ENCODE data around the gene DSC3.

The DSC3 gene

GRCh38 chr18:30969670-30970170, 72.8 kb downstream of the DSC3 start:
- DNase-seq: no peak

GRCh38 chr18:30967701-30968100, 74.8 kb downstream of the DSC3 start:
- no peak for DNase-seq

GRCh38 chr18:30965237-30965636, 77.3 kb downstream of the DSC3 start:
- no peak for DNase-seq

- DNase-seq: no peak
Observed at GRCh38 chr18:30960661-30961060, 81.9 kb downstream of the DSC3 start.

DNA sequence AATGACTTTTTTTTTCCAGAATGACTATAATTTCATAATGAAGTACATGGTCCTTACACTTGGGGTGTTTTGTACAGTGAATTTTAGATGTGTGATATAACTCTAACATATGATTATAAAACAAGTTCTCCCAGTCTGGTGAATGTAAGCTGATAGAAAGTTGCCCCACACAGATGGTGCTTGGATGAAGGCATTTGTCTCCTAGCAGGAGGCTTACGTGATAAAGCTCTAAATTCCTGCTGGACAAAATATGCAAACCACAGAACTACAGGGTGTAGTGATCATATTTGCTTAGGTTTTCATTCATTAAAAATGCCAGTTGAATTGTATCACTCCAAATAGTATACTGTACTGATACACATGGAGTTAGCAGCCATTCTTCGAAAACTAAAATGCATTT, 85.5 kb downstream of the DSC3 start:
- DNase-seq: no peak

DNA sequence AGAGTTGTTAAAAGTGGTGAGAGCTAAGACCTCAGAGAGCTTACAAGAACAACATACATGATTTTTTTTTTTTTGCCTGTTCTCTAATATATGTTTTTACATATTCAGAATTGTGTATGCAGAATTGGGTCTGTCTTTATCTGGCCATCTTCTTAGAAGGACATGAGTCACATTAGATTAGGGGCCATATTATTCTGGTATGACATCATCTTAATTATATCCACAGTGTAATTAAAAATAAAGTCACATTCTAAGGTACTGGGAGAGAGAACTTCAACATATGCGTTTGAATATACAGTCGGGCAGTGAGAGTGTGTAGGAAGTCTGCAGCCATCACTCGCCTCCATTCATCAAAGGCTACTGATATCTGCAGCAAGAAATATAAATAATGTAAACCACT, 88.3 kb downstream of the DSC3 start:
- no peak for DNase-seq

GRCh38 chr18:30945761-30946160, 96.8 kb downstream of the DSC3 start:
- no peak for DNase-seq

DNA sequence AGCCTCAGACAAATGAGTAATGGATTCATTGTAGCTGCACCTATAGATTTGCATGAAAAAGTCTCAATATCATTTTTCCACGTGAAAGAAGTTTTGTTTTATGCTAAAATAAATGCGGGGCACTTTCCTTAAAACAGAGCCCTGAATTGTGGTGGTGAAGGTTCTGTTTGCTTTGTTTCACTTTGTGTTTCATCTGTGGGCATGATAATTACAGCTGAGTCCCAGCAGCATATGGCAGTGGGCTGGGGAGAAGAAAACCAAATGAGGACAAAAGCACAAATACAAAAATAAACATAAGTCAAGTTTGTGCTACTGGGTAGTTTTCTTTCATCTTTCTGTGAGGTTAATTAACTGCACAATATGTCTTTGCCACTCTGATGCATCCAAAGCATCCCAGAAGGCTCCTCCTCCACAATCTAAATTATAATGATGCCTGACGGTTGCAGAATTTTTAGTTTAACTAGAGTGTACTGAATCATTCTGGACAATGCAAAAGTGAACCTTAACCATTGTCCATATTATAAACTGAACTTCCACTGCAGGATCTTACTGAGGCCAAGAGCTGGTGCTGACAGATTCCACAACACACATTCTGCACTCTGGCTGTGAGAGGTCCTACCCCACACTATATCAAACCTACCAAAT, 97.6 kb downstream of the DSC3 start:
- no peak for DNase-seq

GRCh38 chr18:30940952-30941539, 101.5 kb downstream of the DSC3 start:
- DNase-seq: no peak
